HL-60 (cell line): ENCODE results near the gene KRTAP4-16.
"Not testable (repeated sequence)": the region's sequence is repeated elsewhere in the genome, so short reads cannot be mapped to it uniquely, and the experiment has no call there.

Experiments
- GABPA ChIP-seq: IDR thresholded peaks from 2 replicates; pipeline ENCODE4 v1.6.1; 2012; ENCODE audit warnings: low read depth
- POLR2AphosphoS5 ChIP-seq: IDR thresholded peaks from 2 replicates; pipeline ENCODE4 v1.6.1; 2012; ENCODE audit warnings: low read depth
- TF ChIP-seq, protein P1 (sequence below): IDR thresholded peaks from one replicate; pipeline ENCODE4 v1.5.1; 2011; ENCODE audit warnings: low read length, control low read depth, inconsistent platforms; ENCODE audit not compliant: insufficient read depth

- TF ChIP-seq, protein P1, sequence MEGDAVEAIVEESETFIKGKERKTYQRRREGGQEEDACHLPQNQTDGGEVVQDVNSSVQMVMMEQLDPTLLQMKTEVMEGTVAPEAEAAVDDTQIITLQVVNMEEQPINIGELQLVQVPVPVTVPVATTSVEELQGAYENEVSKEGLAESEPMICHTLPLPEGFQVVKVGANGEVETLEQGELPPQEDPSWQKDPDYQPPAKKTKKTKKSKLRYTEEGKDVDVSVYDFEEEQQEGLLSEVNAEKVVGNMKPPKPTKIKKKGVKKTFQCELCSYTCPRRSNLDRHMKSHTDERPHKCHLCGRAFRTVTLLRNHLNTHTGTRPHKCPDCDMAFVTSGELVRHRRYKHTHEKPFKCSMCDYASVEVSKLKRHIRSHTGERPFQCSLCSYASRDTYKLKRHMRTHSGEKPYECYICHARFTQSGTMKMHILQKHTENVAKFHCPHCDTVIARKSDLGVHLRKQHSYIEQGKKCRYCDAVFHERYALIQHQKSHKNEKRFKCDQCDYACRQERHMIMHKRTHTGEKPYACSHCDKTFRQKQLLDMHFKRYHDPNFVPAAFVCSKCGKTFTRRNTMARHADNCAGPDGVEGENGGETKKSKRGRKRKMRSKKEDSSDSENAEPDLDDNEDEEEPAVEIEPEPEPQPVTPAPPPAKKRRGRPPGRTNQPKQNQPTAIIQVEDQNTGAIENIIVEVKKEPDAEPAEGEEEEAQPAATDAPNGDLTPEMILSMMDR = not testable (repeated sequence)
- not testable (repeated sequence) for TF ChIP-seq POLR2AphosphoS5, GABPA
These were observed 15.9 kb upstream of the KRTAP4-16 start, which contains the start of gene KRTAP4-11 for GRCh38 chr17:41117846-41118386.
